NB4 (cell line): ENCODE data around the gene FRMD4B.

Experiments
- DNase-seq: peaks from one replicate; pipeline ENCODE4 v3.0.0; 2010; ENCODE audit warnings: low read depth
- H3K4me3 ChIP-seq: one replicate; pipeline ENCODE4 v1.5.1; 2011; ENCODE audit warnings: mild to moderate bottlenecking, low read depth, low read length, moderate library complexity
- CTCF ChIP-seq: IDR thresholded peaks from one replicate; pipeline ENCODE4 v1.5.1; 2012; ENCODE audit warnings: low read depth, low read length
- MAX ChIP-seq: IDR thresholded peaks from 2 replicates; pipeline ENCODE4 v1.6.1; 2011; ENCODE audit warnings: low read depth, low read length
- MYC ChIP-seq: IDR thresholded peaks from 2 replicates; pipeline ENCODE4 v1.6.1; 2011; ENCODE audit warnings: low read depth, low read length
- POLR2A ChIP-seq: IDR thresholded peaks from 2 replicates; pipeline ENCODE4 v1.6.1; 2011; ENCODE audit warnings: mild to moderate bottlenecking; ENCODE audit not compliant: insufficient read length; ENCODE audit errors: extremely low read depth

The FRMD4B gene

GRCh38 chr3:69388241-69388640 is 2.4 kb upstream of the FRMD4B start:
- TF ChIP-seq POLR2A, result no peak
- no peak for TF ChIP-seq CTCF
- no peak for TF ChIP-seq MAX
- no peak for TF ChIP-seq MYC
- no peak for DNase-seq
- no peak overlapping the region for H3K4me3 ChIP-seq

GRCh38 chr3:69386556-69387385 is 883 bp upstream of the FRMD4B start:
- H3K4me3 ChIP-seq, result no peak overlapping the region
- no peak for DNase-seq
- no peak for TF ChIP-seq MYC
- TF ChIP-seq CTCF, result no peak
- TF ChIP-seq POLR2A, result no peak
- no peak for TF ChIP-seq MAX

DNA sequence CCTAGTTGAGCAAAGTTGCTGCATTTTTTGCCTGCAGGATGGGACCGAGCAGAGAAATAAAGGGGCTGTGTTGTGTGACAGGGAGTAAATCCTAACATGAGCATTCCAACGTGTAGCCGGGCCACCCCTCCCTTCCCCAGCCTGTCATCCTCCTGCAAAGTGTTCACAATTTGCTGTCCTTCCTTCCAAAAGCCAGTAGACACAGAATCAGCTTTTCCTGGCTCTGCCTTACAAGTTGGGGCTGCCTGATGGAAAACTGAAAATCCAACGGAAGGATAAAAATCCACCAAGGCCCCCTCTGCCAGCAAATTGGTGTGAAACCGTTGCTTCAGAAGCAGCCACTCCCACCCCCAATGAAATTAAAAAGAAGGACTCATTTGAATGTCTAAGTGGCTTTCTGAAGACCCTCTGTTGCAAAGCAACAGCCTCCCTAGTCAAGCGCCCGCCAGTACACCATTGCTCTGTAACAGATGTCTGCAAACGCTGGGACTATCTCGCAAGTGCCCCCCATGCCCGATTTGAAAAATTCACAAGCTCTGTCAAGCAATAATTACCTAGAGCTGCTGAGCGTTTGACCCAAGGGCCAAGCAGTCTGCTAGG is 665 bp downstream of the FRMD4B start:
- no peak for TF ChIP-seq MAX
- TF ChIP-seq POLR2A, result no peak
- TF ChIP-seq CTCF, result no peak
- no peak for TF ChIP-seq MYC
- H3K4me3 ChIP-seq, result no peak overlapping the region
- DNase-seq, result no peak

- H3K4me3 ChIP-seq, result no peak overlapping the region
- no peak for DNase-seq
- no peak for TF ChIP-seq CTCF
- no peak for TF ChIP-seq MAX
- no peak for TF ChIP-seq MYC
- no peak for TF ChIP-seq POLR2A
These were observed 1.6 kb downstream of the FRMD4B start for GRCh38 chr3:69384326-69384725.

DNA sequence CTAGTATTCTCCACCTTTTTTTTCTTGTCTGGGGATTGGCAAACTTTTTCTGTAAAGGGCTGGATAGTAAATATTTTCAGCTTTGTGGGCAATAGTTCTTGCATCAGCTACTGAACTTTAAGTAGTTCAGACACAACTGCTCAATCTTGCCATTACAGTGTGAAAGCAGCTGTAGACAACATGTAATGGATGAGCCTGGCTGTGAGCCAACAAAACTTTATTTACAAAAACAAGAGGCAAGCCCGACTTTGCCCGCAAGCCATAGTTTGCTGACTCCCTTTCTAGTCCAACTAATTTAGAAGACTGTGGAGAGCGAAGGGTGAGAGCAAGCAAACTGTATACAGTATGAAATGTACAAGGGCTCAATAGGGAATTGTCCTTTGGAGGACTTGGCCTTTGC is 6.2 kb downstream of the FRMD4B start:
- DNase-seq, result no peak
- TF ChIP-seq MYC, result no peak
- TF ChIP-seq POLR2A, result no peak
- no peak for TF ChIP-seq CTCF
- no peak for TF ChIP-seq MAX
- no peak overlapping the region for H3K4me3 ChIP-seq
